A549 (cell line): ENCODE data around the gene INPP4B. TPM values are rescaled to one million over a fixed set of nuclear protein-coding genes. Genes with fewer than 3 reads are reported as not detected.

Source experiments
- ATAC-seq, 2 experiments: fragments of 200-7000 bp in 1 of 2; fragments of >200 bp in 1 of 2; cut with Nextera tagmentation in 1 of 2; cut with Tn5 transposase in 1 of 2; 3 replicates each; pipeline versions ENCODE4 v1.8.0 to v1.9.1; 2018 to 2020; ENCODE audit warnings: mild to moderate bottlenecking in 1 of 2, moderate library complexity in 1 of 2
- CTCF ChIA-PET: fragments of 300-600 bp; sonication (Branson Sonifier 250); formaldehyde crosslinking; extraction: SDS; loops from one replicate; lab custom pipeline; 2021; ENCODE audit warnings: antibody characterized with exemption, inconsistent platforms; lab: Yijun Ruan, JAX
- POLR2A ChIA-PET: fragments of 350-600 bp; formaldehyde crosslinking; extraction: SDS; loops from one replicate; lab custom pipeline; 2021; ENCODE audit warnings: antibody characterized with exemption, inconsistent platforms; lab: Yijun Ruan, JAX
- DNase-seq, 2 experiments: peaks; one replicate each; pipeline versions ENCODE4 v3.0.0 to v3.0.0-alpha.2; 2011 to 2016; ENCODE audit warnings: low read depth in 1 of 2, low spot score in 1 of 2
- FAIRE-seq: peaks from 2 replicates; lab custom pipeline; 2011; peaks lifted over from hg19 to GRCh38; lab: Jason Lieb, UNC
- H3K27ac ChIP-seq, 2 experiments: fragments of >200 bp; sonication (Bioruptor Twin); formaldehyde crosslinking; 3 replicates each; pipeline ENCODE4 v1.5.1; 2016 to 2017
- H3K4me1 ChIP-seq: fragments of >200 bp; sonication (Bioruptor Twin); formaldehyde crosslinking; 3 replicates; pipeline ENCODE4 v1.6.1; 2016
- H3K4me2 ChIP-seq: fragments of >200 bp; sonication (Bioruptor Twin); formaldehyde crosslinking; 3 replicates; pipeline ENCODE4 v1.6.1; 2016
- H3K4me3 ChIP-seq: fragments of >200 bp; sonication (Bioruptor Twin); formaldehyde crosslinking; 3 replicates; pipeline ENCODE4 v1.5.1; 2016
- H3K9me3 ChIP-seq: fragments of >200 bp; sonication (Bioruptor Twin); formaldehyde crosslinking; 3 replicates; pipeline ENCODE4 v1.6.1; 2016
- BHLHE40 ChIP-seq: IDR thresholded peaks from 2 replicates; pipeline ENCODE4 v1.6.1; 2012; ENCODE audit warnings: low read depth, low read length, inconsistent platforms
- CBX2 ChIP-seq: fragments of 200-600 bp; sonication (generic); IDR thresholded peaks from 2 replicates; pipeline ENCODE4 v1.6.1; 2016; ENCODE audit warnings: low read depth, mild to moderate bottlenecking, borderline replicate concordance
- ESRRA ChIP-seq: fragments of 150-350 bp; IDR thresholded peaks from 2 replicates; pipeline ENCODE4 v1.6.1; 2014; ENCODE audit warnings: mild to moderate bottlenecking, low read length, borderline replicate concordance
- FOSB ChIP-seq: fragments of 250-450 bp; sonication (Bioruptor Pico); IDR thresholded peaks from 2 replicates; pipeline ENCODE4 v1.5.0; 2020; ENCODE audit warnings: mild to moderate bottlenecking, moderate library complexity
- GATA3 ChIP-seq: IDR thresholded peaks from 2 replicates; pipeline ENCODE4 v1.6.1; 2012; ENCODE audit warnings: borderline replicate concordance
- HDAC2 ChIP-seq: fragments of 200-600 bp; sonication (generic); IDR thresholded peaks from 2 replicates; pipeline ENCODE4 v1.6.1; 2016
- HEYL ChIP-seq: fragments of 250-450 bp; sonication (Bioruptor Pico); IDR thresholded peaks from 2 replicates; pipeline ENCODE4 v1.8.0; 2021; ENCODE audit warnings: mild to moderate bottlenecking, moderate library complexity
- HOXB13 ChIP-seq: fragments of 250-450 bp; sonication (Bioruptor Pico); IDR thresholded peaks from 2 replicates; pipeline ENCODE4 v1.5.0; 2020; ENCODE audit warnings: low read depth, mild to moderate bottlenecking, moderate library complexity
- JUN ChIP-seq, 2 experiments: fragments of >200 bp; sonication (Bioruptor Twin); formaldehyde crosslinking; IDR thresholded peaks; 2 replicates in 1 of 2; 3 replicates in 1 of 2; pipeline ENCODE4 v1.6.1; 2016 to 2017
- KDM5A ChIP-seq: fragments of 200-600 bp; sonication (generic); IDR thresholded peaks from 2 replicates; pipeline ENCODE4 v1.6.1; 2016; ENCODE audit warnings: antibody characterized with exemption, mild to moderate bottlenecking
- MYC ChIP-seq: IDR thresholded peaks from 2 replicates; pipeline ENCODE4 v1.6.1; 2012; ENCODE audit warnings: mild to moderate bottlenecking, inconsistent platforms, low read length, improper control_type of control experiment, borderline replicate concordance
- NPAS2 ChIP-seq: fragments of 250-450 bp; sonication (Bioruptor Pico); IDR thresholded peaks from 2 replicates; pipeline ENCODE4 v1.8.0; 2022; ENCODE audit warnings: mild to moderate bottlenecking, moderate library complexity, borderline replicate concordance
- NR3C1 ChIP-seq: fragments of >200 bp; sonication (Bioruptor Twin); formaldehyde crosslinking; IDR thresholded peaks from 3 replicates; pipeline ENCODE4 v1.6.1; 2017
- RFX5 ChIP-seq: fragments of 450-650 bp; IDR thresholded peaks from 2 replicates; pipeline ENCODE4 v1.7.1; 2014; ENCODE audit warnings: antibody characterized with exemption, mild to moderate bottlenecking, moderate library complexity
- SMC3 ChIP-seq: fragments of >200 bp; sonication (Bioruptor Twin); formaldehyde crosslinking; IDR thresholded peaks from 3 replicates; pipeline ENCODE4 v1.6.1; 2018; ENCODE audit warnings: inconsistent platforms
- TFCP2L1 ChIP-seq: fragments of 250-450 bp; sonication (Bioruptor Pico); IDR thresholded peaks from 2 replicates; pipeline ENCODE4 v1.5.0; 2021; ENCODE audit warnings: mild to moderate bottlenecking
- TP53 ChIP-seq: fragments of 250-450 bp; sonication (Bioruptor Pico); IDR thresholded peaks from 2 replicates; pipeline ENCODE4 v1.5.0; 2021; ENCODE audit warnings: mild to moderate bottlenecking, moderate library complexity
- WGBS: methylation state at CpG from one replicate; pipeline ENCODE4 v1.1.6; 2017; ENCODE audit errors: missing lambda C conversion rate; 5-methylcytosine and 5-hydroxymethylcytosine counted together
- polyA plus RNA-seq, 4 experiments: library from polyadenylated mRNA; depleted of rRNA in 3 of 4; stranded (reverse); fragments of >200 nt; fragmentation: RNase III in 1 of 4; extraction: RNeasy Plus Mini Kit Qiagen cat#74134 plus additional on column Dnase treatment in 1 of 4; gene quantifications; 2 replicates in 3 of 4; 3 replicates in 1 of 4; pipeline ENCODE4 v1.2.3, GENCODE V29; 2011 to 2017
- TF ChIP-seq, protein P1 (sequence below): fragments of 450-650 bp; IDR thresholded peaks from 2 replicates; pipeline ENCODE4 v1.6.1; 2014; ENCODE audit warnings: antibody characterized with exemption
- TF ChIP-seq, protein P2 (sequence below): fragments of 250-450 bp; sonication (Bioruptor Pico); IDR thresholded peaks from 2 replicates; pipeline ENCODE4 v1.5.0; 2021; ENCODE audit warnings: mild to moderate bottlenecking, moderate library complexity, borderline replicate concordance
- TF ChIP-seq, protein P3 (sequence below): fragments of >200 bp; sonication (Bioruptor Twin); formaldehyde crosslinking; IDR thresholded peaks from 3 replicates; pipeline ENCODE4 v1.5.1; 2016

The INPP4B gene
- polyA plus RNA-seq, 2 of the 4 experiments (the other 2 are of a cell fraction): 7.2 to 14.9 TPM

DNA sequence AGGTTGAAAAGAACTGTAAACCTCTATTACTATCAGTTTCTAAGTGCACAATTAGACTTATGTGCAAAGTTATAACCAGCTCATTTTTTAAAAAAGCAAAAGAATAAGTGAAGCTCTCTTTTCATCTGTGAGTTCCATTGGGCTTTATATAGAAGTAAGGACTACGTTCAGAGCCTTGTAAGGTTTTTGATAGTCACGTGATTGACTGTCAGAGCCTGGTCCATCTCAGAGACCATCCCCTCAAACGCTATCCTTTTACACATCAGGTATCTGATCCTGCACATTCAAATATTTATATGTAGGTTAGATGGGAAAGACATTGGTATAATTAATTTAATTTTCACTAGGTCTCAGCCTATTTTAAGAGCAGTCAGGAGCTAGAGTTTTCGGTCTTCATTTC is 279.3 kb downstream of the INPP4B start (continued):
- TF ChIP-seq CBX2 (no peak), NR3C1 (no peak)

DNA sequence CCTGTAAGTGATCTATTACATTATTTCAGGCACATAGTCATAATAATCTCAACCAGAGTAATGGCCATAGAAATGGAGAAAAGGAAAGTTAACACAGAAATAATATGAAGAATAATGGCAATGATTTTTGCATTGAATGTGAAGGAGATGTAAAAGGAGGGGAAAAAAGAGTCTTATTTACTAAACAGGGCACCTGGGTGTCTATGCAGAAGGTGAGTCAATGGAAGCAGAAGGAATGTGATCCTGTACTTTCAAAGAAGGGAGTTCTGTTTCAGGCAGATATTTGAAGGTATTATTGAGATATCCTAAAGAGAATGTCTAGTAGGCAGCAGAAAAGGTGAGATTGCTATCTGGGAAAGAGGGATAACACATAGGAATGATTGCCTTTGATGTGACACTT is 279.9 kb downstream of the INPP4B start:
- H3K4me3 ChIP-seq: no peak overlapping the region
- POLR2A ChIA-PET: no interaction called here
- no peak for TF ChIP-seq KDM5A
- TF ChIP-seq BHLHE40: no peak
- TF ChIP-seq JUN (IDR thresholded peaks at IDR 0.05): no peak
- TF ChIP-seq, protein P1, sequence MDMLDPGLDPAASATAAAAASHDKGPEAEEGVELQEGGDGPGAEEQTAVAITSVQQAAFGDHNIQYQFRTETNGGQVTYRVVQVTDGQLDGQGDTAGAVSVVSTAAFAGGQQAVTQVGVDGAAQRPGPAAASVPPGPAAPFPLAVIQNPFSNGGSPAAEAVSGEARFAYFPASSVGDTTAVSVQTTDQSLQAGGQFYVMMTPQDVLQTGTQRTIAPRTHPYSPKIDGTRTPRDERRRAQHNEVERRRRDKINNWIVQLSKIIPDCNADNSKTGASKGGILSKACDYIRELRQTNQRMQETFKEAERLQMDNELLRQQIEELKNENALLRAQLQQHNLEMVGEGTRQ: no peak
- no peak for TF ChIP-seq TP53 (CRISPR knock-in tag)
- no peak for TF ChIP-seq FOSB (CRISPR knock-in tag)
- TF ChIP-seq ESRRA: no peak
- TF ChIP-seq HDAC2: no peak
- TF ChIP-seq, all 56 proteins: peak for 0
- Histone ChIP-seq H3K9me3 (no peaks in the 10 kb centered on the region), H3K4me1 (peaks cover 24% of the 10 kb centered on the region; the same call in 2 of the 3 replicates), H3K27ac (peak overlapping the region in 1 of 2 experiments; percentile 65; a peak in 3 of 6 replicates), H3K4me2 (no peak overlapping the region; the same call in 2 of the 3 replicates)
- no peak for ATAC-seq
- CTCF ChIA-PET: interaction anchor here (1.2 kb wide), 1 partner anchor 9 kb away, joined by 3 read pairs; no protein-coding TSS in a partner anchor
- DNase-seq: no peak
- FAIRE-seq: no peak

DNA sequence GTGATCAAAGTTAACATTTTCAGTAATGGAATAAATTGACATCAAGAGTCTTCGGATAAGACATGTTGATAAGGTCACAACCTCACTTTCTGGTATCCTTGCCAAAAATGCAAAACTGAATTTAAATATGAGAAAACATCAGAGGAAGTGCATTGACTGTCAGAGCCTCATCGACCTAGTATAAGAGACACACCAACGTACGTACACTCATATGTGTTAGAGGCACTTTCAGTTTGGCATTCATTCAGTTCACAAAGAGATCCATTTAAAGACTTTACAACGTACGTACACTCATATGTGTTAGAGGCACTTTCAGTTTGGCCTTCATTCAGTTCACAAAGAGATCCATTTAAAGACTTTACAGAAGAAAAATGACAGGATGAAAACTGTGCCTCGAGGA is 280.3 kb downstream of the INPP4B start:
- Histone ChIP-seq H3K27ac (no peak overlapping the region), H3K9me3 (no peaks in the 10 kb centered on the region), H3K4me1 (peaks cover 24% of the 10 kb centered on the region; the same call in 2 of the 3 replicates), H3K4me3 (no peak overlapping the region), H3K4me2 (no peak overlapping the region)
- no peak for FAIRE-seq
- POLR2A ChIA-PET: no interaction called here
- CTCF ChIA-PET: interaction anchor here (1.2 kb wide), 1 partner anchor 9 kb away, joined by 3 read pairs; no protein-coding TSS in a partner anchor
- TF ChIP-seq TFCP2L1 (CRISPR knock-in tag): no peak
- TF ChIP-seq NPAS2 (CRISPR knock-in tag): no peak
- no peak for TF ChIP-seq RFX5
- TF ChIP-seq, protein P1: no peak
- no peak for TF ChIP-seq ESRRA
- TF ChIP-seq HOXB13 (CRISPR knock-in tag): no peak
- TF ChIP-seq BHLHE40: no peak
- no peak for TF ChIP-seq JUN (IDR thresholded peaks at IDR 0.05)
- no peak for TF ChIP-seq HEYL
- no peak for DNase-seq
- no peak for ATAC-seq
- 75% methylated on average over 7 of the region's 7 CpGs for WGBS

DNA sequence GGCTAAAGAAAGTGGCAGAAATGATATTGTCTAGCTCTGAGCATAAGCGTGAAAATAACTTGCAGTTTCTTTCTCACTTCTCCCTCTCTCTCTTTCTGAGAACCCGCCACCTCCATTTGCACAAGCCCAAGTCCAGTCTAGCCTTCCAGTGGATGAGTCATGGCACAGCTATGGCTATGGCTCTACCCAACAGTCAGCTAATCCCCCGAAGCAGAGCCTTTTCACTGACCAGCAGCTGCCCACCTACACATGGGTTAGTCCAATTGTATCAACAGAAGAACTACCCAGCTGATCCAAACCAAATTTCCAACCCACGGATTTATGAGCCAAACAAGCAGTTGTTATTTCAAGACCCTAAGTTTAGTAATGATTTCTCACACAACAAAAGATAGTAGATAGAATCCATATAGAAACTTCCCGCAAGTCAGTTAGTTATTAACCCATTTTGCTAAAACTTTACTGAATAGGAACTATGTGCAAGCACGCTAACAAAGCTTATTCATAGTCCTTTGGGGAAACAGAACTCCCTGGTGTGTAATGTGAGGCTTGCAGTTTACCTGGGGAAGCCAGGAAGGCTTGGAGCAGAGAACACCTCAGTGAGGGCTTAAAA is 282.3 kb downstream of the INPP4B start:
- H3K4me2 ChIP-seq: no peak overlapping the region
- ChIA-PET POLR2A (no interaction called here), CTCF (no interaction called here)
- FAIRE-seq (no peak), ATAC-seq (no peak), DNase-seq (peak in 1 of 2 experiments; percentile 8)
- no peak overlapping the region for H3K4me3 ChIP-seq
- H3K9me3 ChIP-seq: no peaks in the 10 kb centered on the region
- TF ChIP-seq SMC3 (no peak), GATA3 (no peak), HOXB13 (CRISPR knock-in tag) (no peak), FOSB (CRISPR knock-in tag) (no peak), MYC (no peak)
- TF ChIP-seq, protein P1: no peak
- TF ChIP-seq, protein P2, sequence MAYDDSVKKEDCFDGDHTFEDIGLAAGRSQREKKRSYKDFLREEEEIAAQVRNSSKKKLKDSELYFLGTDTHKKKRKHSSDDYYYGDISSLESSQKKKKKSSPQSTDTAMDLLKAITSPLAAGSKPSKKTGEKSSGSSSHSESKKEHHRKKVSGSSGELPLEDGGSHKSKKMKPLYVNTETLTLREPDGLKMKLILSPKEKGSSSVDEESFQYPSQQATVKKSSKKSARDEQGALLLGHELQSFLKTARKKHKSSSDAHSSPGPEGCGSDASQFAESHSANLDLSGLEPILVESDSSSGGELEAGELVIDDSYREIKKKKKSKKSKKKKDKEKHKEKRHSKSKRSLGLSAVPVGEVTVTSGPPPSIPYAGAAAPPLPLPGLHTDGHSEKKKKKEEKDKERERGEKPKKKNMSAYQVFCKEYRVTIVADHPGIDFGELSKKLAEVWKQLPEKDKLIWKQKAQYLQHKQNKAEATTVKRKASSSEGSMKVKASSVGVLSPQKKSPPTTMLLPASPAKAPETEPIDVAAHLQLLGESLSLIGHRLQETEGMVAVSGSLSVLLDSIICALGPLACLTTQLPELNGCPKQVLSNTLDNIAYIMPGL (CRISPR knock-in tag): no peak
- TF ChIP-seq, protein P3, sequence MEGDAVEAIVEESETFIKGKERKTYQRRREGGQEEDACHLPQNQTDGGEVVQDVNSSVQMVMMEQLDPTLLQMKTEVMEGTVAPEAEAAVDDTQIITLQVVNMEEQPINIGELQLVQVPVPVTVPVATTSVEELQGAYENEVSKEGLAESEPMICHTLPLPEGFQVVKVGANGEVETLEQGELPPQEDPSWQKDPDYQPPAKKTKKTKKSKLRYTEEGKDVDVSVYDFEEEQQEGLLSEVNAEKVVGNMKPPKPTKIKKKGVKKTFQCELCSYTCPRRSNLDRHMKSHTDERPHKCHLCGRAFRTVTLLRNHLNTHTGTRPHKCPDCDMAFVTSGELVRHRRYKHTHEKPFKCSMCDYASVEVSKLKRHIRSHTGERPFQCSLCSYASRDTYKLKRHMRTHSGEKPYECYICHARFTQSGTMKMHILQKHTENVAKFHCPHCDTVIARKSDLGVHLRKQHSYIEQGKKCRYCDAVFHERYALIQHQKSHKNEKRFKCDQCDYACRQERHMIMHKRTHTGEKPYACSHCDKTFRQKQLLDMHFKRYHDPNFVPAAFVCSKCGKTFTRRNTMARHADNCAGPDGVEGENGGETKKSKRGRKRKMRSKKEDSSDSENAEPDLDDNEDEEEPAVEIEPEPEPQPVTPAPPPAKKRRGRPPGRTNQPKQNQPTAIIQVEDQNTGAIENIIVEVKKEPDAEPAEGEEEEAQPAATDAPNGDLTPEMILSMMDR: no peak
- 80% methylated on average over 6 of the region's 6 CpGs for WGBS
- peaks cover 30% of the 10 kb centered on the region; the same call in 2 of the 3 replicates for H3K4me1 ChIP-seq
- H3K27ac ChIP-seq: no peak overlapping the region
